ENCODE results near the gene MGAT3.
A peak's percentile ranks its signal among the peaks of the same experiment; 100 is the strongest.

DNA sequence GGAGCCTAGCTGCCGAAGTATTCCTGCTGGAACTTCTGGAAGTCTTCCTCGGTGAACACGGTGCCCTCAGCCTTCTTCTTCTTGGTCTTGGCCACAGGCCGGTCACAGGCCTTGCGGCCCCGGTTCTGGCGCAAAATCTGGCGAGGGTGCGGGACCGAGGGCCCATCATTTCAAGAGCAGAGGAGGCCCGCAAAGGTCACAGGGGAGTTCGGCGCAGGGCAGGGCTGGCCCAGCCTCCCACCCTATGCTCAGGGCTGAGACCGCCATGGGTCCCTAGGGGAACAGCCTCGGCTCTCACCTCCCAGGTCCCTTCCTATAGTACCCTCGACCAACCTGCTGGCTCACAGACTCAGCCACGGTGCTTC, 72.7 kb downstream of the MGAT3 start:
- TF ChIP-seq CTCF (IDR thresholded peaks at IDR 0.05) (peak; percentile 74), EZH2 (IDR thresholded peaks at IDR 0.05; ENCODE audit: borderline replicate concordance, insufficient read depth, low read depth, low read length, poor library complexity, severe bottlenecking) (no peak)
